IPS-18a (cell line): ENCODE measurements around the gene ZNF836.
"Not testable (repeated sequence)": the region's sequence is repeated elsewhere in the genome, so short reads cannot be mapped to it uniquely, and the experiment has no call there.

ENCODE experiments used
- H3K27ac ChIP-seq: one replicate; pipeline ENCODE4 v1.5.1; 2013; ENCODE audit warnings: low read length
- H3K27me3 ChIP-seq: one replicate; pipeline ENCODE4 v1.6.1; 2013; ENCODE audit warnings: mild to moderate bottlenecking, low read length; ENCODE audit not compliant: control insufficient read depth, insufficient read depth
- H3K36me3 ChIP-seq: one replicate; pipeline ENCODE4 v1.6.1; 2013; ENCODE audit warnings: low read depth, low read length; ENCODE audit not compliant: control insufficient read depth
- H3K4me1 ChIP-seq: one replicate; pipeline ENCODE4 v1.6.1; 2013; ENCODE audit warnings: low read depth, low read length; ENCODE audit not compliant: control insufficient read depth
- H3K4me3 ChIP-seq: one replicate; pipeline ENCODE4 v1.5.1; 2013; ENCODE audit warnings: low read length
- H3K9ac ChIP-seq: one replicate; pipeline ENCODE4 v1.6.1; 2013; ENCODE audit warnings: mild to moderate bottlenecking, low read length, moderate library complexity
- H3K9me3 ChIP-seq: one replicate; pipeline ENCODE4 v1.6.1; 2013; ENCODE audit warnings: low read depth, low read length; ENCODE audit not compliant: control insufficient read depth

Gene ZNF836

GRCh38 chr19:52171321-52172169 is at the start of gene ZNF836:
Gene ZNF836, minus strand, starts transcription at chr19:52171621. Its CDS starts 3,549 bp downstream, at chr19:52168072.
- H3K4me1 ChIP-seq = peaks cover 4% of the 10 kb centered on the region
- H3K36me3 ChIP-seq = peaks cover 7% of the 10 kb centered on the region
- H3K27ac ChIP-seq = no peak within 1 kb of the TSS
- H3K9ac ChIP-seq = peak within 1 kb of the TSS; percentile 64
- H3K4me3 ChIP-seq = peak within 1 kb of the TSS; percentile 94
- H3K27me3 ChIP-seq = peaks cover 20% of the 10 kb centered on the region
- H3K9me3 ChIP-seq = no peaks in the 10 kb centered on the region

- Histone ChIP-seq H3K36me3 (peaks cover 97% of the 10 kb centered on the region), H3K27me3 (no peaks in the 10 kb centered on the region), H3K9ac (no peak overlapping the region), H3K9me3 (no peaks in the 10 kb centered on the region), H3K27ac (no peak overlapping the region), H3K4me3 (no peak overlapping the region), H3K4me1 (no peaks in the 10 kb centered on the region)
Observed at GRCh38 chr19:52221031-52221430, 49.6 kb upstream of the ZNF836 start.

GRCh38 chr19:52219611-52220010 is 48.2 kb upstream of the ZNF836 start:
- H3K36me3 ChIP-seq = peaks cover 98% of the 10 kb centered on the region
- H3K4me3 ChIP-seq = no peak overlapping the region
- no peaks in the 10 kb centered on the region for H3K9me3 ChIP-seq
- no peak overlapping the region for H3K27ac ChIP-seq
- no peak overlapping the region for H3K9ac ChIP-seq
- no peaks in the 10 kb centered on the region for H3K27me3 ChIP-seq
- no peaks in the 10 kb centered on the region for H3K4me1 ChIP-seq

GRCh38 chr19:52217576-52217975 is 46.2 kb upstream of the ZNF836 start:
- Histone ChIP-seq H3K9me3 (no peaks in the 10 kb centered on the region), H3K4me1 (no peaks in the 10 kb centered on the region), H3K27me3 (no peaks in the 10 kb centered on the region), H3K36me3 (peaks cover 98% of the 10 kb centered on the region), H3K4me3 (no peak overlapping the region), H3K9ac (no peak overlapping the region), H3K27ac (no peak overlapping the region)

- Histone ChIP-seq H3K27ac (no peak overlapping the region), H3K27me3 (no peaks in the 10 kb centered on the region), H3K4me3 (no peak overlapping the region), H3K4me1 (no peaks in the 10 kb centered on the region), H3K36me3 (peaks cover 98% of the 10 kb centered on the region), H3K9me3 (no peaks in the 10 kb centered on the region), H3K9ac (no peak overlapping the region)
Observed at GRCh38 chr19:52216401-52216800, 45.0 kb upstream of the ZNF836 start.

- H3K9me3 ChIP-seq = no peaks in the 10 kb centered on the region
- H3K4me3 ChIP-seq = no peak overlapping the region
- no peak overlapping the region for H3K9ac ChIP-seq
- H3K4me1 ChIP-seq = no peaks in the 10 kb centered on the region
- no peaks in the 10 kb centered on the region for H3K27me3 ChIP-seq
- H3K27ac ChIP-seq = no peak overlapping the region
- H3K36me3 ChIP-seq = peaks cover 95% of the 10 kb centered on the region
Observed at GRCh38 chr19:52214241-52214640, 42.8 kb upstream of the ZNF836 start.

GRCh38 chr19:52212572-52213255 is 41.3 kb upstream of the ZNF836 start:
- Histone ChIP-seq H3K36me3 (peaks cover 88% of the 10 kb centered on the region), H3K4me1 (no peaks in the 10 kb centered on the region), H3K9ac (no peak overlapping the region), H3K9me3 (no peaks in the 10 kb centered on the region), H3K27me3 (no peaks in the 10 kb centered on the region), H3K27ac (no peak overlapping the region), H3K4me3 (no peak overlapping the region)

GRCh38 chr19:52211926-52212571 is 40.6 kb upstream of the ZNF836 start:
- Histone ChIP-seq H3K4me1 (no peaks in the 10 kb centered on the region), H3K27ac (no peak overlapping the region), H3K9me3 (no peaks in the 10 kb centered on the region), H3K4me3 (no peak overlapping the region), H3K9ac (no peak overlapping the region), H3K36me3 (peaks cover 88% of the 10 kb centered on the region), H3K27me3 (no peaks in the 10 kb centered on the region)

- H3K27ac ChIP-seq = no peak overlapping the region
- H3K4me3 ChIP-seq = no peak overlapping the region
- no peaks in the 10 kb centered on the region for H3K27me3 ChIP-seq
- no peaks in the 10 kb centered on the region for H3K4me1 ChIP-seq
- peaks cover 89% of the 10 kb centered on the region for H3K36me3 ChIP-seq
- H3K9ac ChIP-seq = no peak overlapping the region
- H3K9me3 ChIP-seq = no peaks in the 10 kb centered on the region
Observed at GRCh38 chr19:52211203-52211602, 39.8 kb upstream of the ZNF836 start.

GRCh38 chr19:52206481-52206880 is 35.1 kb upstream of the ZNF836 start:
- Histone ChIP-seq H3K9ac (no peak overlapping the region), H3K27me3 (no peaks in the 10 kb centered on the region), H3K4me3 (no peak overlapping the region), H3K36me3 (peaks cover 89% of the 10 kb centered on the region), H3K4me1 (no peaks in the 10 kb centered on the region), H3K27ac (no peak overlapping the region), H3K9me3 (no peaks in the 10 kb centered on the region)

GRCh38 chr19:52200755-52201391 is 29.5 kb upstream of the ZNF836 start:
- not testable (repeated sequence) for H3K9ac ChIP-seq, H3K27ac ChIP-seq, H3K4me1 ChIP-seq, H3K27me3 ChIP-seq, H3K9me3 ChIP-seq, H3K4me3 ChIP-seq
- peaks cover 75% of the 10 kb centered on the region for H3K36me3 ChIP-seq
